Stimulated activated CD8-positive, alpha-beta memory T cell treated with anti-CD3 and anti-CD28 coated beads, Interleukin-12 subunit alpha, Interleukin-12 subunit beta, amount 100 ng/mL, for 1 hour (primary cell): ENCODE measurements around the gene CPNE5.

Experiments used
- DNase-seq: peaks from one replicate; pipeline ENCODE4 v3.0.0-alpha.2; 2020; ENCODE audit warnings: low read depth

The CPNE5 gene

DNA sequence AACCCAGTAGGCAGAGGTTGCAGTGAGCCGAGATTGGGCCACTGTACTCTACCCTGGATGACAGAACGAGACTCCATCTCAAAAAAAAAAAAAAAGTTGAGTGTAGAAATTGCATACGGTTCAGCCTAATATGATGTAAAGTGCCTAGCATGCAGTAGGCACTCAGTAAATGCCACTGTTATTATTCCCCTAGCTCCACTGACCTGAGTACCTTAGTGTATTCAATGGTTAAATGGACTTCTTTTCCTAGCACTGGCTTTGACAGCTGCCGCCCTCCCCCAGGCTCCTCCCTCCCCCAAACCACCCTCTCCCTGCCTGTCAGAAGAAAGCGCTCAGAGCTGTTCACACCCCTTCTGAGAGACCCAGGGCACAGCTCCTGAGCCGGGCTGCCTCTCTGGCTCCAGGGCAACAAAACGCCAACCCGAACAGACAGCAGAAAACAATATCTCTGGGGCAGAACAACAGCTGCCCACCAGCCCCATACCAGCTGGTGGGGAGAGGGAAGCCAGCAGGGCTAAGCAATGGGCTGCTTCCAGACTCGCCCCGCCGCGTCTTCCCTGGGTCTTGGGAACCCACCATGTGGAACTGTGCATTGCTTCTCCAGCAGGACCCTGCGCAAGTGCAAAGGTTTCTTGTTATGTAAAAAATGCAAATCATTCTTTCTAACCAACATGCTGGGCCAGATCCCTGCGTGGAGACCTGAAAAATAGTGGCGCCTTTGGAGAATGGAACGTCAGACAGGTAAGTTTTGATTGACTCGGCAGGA, 4.5 kb downstream of the CPNE5 start:
- DNase-seq, result no peak

DNA sequence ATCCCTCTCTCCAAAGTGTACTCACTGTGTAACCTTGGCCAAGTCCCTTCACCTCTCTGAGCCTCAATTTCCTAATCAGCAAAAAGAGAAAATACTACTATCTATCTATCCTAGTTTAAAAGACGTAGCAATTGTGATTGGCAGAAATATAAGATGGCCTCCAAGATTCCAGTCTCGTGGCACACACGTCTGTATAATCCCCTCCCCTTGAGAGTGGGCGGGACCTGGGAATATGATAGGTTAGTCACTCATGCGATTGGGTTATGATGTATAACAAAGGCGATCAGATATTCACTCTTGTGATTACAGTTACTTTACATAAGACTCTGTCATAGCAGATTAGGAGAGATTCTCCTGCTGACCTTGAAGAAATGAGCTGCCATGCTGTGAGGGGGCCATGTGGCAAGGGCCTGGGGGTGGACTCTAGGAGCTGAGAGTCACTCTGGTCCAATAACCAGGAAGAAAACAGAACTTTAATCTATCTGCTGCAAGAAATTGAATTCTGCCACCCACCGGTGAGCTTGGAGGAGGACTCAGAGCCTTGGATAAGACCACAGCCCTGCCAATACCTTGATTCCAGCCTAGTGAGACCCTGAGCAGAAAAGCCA, 6.0 kb downstream of the CPNE5 start:
- no peak for DNase-seq

DNA sequence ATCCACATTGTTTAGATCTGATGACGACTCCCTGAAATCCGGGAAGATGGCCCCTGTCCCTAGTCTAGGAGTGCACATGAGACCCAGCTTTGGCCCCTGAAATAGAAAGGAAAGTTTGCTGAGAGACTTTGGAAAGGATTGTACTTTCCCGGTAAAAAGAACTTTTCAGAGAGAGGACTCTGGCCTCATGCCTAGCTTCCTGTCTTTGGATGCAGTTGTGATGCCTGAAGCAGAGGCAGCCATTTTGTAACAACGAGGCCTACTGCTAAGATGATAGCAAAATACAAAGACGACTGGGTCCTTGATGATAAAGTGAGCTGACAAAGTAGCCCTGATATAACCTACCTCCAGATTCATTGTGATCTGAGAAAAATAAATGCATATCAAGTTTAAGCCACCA, 6.9 kb downstream of the CPNE5 start:
- no peak for DNase-seq

DNA sequence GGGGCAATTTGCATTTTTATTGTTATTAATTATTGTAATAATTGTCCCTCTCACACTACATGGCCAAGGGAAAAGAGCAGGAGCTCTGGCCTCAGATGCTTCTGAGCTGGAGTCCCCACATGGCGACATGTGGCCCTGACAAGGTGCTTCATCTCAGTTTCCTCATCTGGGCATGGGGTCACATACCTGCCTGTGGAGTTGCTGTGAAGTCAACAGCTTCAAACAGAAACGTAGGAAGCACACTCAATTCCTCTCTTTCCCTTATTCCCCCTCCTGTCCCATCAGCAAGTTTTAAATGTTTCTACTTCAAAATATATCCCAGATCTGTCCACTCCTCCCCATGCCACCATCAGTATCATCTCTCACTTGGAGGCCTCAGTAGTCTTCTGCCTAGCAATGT, 8.7 kb downstream of the CPNE5 start:
- DNase-seq, result no peak

DNA sequence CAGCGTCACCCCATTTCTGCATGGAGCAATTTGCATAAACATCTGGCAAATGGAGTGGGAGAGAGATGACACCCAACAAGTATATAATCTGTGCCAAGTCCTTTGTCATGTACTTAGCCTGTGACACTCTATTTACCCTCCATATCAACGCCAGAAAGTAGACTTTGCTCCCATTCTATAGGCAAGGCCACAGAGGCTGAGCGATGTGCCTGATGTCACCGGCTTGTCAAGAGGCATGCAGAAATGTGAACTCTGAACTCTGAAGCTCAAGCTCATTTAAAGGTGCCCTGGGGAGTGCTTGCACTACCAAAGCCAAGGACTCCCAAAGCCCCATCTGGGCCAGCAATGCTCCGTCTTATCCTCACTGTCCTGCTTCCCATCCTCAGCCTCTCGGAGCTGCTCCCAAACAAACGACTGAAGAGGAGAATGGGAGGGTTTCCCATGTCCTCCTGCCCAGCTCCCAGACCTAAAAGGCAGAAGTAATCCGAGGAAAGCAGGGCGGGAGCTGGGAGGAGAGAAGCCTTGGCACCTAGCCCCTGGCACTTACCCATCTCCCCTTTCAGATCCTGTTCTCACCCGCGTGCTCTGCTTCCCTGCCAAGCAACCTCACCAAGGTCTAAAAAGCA, 9.2 kb downstream of the CPNE5 start:
- no peak for DNase-seq

DNA sequence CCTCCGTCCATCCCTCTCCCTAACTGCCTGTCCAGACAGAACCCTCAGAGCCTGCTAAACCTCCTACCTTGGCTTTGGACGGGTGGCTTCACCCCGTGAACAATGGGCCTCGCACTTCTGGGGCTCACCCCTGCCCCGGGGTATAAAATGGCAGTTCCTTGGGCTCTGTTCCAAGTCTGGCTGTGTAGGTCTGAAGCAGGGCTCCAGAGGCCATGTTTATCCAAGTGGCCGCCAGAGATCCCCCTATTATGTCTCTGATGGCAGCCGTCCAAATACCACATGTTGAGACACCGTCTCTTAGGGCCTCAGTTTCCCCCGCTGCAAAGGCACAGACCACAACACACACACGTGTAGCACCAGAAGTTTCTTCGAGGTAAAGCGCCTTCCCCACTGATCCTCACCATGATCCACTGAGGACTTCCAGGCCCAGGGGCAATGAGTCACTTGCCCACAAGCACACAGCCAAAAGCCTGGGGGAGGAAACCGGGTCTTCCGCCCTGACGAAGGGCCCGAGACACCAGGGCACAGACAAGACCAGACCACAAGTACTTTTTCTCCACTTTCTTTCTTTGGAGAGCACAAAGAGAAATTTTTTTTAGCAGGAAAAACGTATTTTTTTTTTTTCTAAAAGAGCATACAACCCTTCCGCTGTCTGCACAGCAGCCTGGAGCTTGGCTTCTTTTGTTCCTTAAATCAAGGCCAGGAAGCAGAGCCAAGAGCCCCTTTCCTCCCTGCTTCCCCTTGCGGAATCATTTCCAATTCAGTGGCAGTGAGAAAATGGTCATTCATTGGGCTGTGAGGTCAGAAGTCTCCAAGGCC, 11.8 kb downstream of the CPNE5 start:
- no peak for DNase-seq

DNA sequence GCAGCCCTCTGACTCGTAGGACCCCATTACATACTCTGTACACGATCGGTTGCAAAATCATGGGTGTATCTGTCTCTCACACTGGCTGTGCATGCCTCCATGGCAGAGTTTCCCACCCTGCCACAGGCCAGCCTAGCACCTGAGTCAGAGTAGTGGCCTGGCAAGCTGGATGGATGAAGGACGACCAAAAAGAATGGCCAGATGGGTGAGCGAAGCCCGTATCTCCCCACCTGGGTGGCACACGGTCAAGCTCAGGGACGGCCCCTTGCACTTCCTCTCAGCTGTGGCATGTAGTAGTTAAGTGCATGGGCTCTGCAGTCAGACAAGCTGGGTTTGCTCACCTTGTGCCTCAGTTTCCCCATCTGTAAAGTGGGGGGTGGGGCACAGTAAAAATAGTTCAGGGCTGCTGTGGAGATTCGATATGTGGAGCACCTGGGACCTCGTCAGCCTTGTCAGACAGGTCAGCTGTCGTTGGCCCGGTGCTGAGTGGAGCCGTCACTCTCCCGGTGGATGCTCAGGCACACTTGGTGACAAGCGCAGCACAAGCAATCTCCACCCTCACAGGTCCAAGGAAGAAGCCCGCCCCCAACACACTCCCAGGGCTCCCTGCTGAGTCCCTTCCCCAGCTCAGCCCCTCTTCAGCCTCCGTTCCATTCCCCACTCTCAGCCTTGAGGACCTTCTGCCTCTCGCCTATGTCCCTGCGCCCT, 12.6 kb downstream of the CPNE5 start:
- no peak for DNase-seq

DNA sequence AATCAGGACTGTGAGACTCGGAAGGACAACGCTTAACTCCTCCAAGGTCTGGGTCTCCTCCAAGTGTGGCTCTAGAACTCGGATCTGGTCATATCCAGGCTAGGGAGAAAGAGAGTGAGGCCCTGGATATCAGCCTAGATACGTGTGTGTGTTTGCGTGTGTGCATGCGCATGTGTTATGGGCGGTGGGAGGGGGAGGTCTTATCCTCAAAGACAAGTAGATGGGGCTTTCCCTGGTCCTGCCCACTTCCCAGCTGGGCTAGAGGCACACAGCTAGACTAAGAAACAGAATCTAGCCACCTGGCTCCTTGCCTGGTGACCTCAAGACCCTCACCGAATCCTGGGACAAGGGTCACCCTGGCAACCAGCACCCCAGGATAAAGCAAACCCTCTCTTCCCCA, 13.2 kb downstream of the CPNE5 start:
- no peak for DNase-seq

DNA sequence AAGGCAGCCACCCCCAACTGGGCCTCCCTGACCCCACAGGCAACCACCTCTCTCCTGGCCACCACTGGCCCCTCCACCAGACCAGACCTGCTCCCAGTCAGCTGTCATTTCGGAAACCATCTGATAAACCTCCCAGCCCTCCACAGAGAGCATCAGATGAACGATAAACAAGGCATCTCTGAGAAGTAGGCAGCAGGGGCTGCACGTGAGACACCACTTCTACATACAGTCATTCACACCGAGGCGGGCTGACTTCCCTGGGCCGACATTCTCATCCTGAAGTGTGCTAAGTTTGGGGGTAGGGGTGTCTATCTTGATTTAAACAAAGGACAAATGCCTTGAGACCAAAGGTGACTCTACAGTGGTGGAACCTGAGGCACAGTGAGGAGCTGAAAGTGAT, 13.8 kb downstream of the CPNE5 start:
- no peak for DNase-seq

DNA sequence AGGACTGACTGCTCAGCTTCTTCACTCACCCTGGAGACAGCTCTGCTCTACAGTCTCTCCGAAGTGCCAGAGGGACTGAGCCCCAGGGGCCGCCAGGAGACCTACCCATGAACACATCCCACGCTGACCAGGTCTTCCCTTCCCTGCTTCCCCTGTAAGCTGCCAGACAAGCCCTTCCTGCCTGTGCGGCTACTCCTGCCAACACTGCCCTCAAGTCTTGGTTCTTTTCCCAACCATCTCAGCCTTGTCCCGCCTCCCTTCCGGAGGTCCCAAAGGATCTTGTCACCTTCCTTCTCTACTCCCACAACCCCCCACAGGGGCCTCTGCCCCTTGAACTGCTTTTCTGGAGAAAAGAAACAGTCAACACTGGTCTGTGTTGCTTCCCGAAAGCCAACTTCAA, 15.0 kb downstream of the CPNE5 start:
- DNase-seq, result no peak

DNA sequence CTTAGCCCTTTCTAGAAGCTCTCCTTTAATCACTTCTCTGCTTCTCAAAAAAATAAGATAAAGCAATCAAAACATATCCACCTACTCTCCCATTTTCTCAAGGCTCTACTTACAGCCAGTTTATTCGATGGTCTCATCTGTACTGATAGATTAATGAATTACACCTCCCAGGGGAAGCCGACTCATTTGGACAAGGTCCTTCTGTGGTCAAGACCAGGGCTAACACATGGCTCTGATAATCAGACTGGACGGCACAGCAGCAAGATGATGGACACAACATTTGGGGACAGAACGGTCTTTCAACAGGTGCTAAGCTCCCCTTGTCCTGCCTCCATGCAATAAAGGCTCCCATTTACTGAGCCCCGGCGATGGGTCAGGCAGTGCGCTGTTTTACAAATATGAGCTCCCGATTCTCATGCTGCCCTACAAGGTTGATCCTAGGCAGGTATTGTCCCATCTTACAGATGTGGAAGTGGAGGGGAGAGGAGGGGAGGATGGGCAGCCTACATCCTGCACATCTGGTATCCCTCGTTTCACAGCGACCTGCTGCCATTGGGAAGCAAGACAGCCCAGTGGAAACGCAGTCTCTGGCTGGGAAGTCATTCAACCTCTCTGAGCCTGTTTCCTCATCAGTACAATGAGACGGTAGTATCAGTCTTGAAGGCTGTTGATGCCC, 15.7 kb downstream of the CPNE5 start:
- DNase-seq, result no peak

DNA sequence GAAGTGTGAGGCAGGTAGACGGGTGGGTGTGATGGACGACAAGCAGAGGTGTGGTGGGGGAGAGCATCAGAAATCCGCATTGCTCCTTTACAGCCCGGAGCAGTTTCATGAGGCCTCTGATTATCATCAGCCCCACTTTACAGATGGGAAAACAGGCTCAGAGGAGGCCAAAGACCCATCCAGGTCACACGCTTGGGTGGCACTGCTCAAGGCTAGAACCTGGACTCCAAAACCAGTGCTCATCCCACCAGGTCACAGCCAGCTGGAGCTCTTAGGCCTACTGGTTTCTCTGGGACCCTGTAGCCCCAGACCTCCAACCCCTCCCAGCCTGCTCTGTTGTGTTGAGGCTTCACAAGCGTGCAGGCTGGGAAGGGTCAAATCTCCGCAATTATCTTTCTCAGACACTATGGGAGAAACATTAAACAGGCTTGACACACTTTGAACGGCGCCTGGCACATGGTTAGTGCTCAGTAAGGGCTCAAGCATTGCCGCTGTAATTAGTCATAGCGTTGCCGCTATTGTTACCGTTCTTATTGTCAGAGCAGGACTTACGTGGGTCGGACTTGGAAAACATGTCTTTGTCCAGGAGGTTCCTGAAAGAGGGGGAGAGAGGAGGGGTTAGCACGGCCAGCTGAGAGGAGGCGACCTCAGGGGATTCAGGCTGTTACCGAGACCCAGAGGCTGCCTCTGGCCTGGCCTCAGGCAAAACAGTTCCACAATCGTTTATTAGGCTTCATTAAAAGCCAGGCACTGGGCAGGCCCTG, 16.6 kb downstream of the CPNE5 start:
- no peak for DNase-seq

DNA sequence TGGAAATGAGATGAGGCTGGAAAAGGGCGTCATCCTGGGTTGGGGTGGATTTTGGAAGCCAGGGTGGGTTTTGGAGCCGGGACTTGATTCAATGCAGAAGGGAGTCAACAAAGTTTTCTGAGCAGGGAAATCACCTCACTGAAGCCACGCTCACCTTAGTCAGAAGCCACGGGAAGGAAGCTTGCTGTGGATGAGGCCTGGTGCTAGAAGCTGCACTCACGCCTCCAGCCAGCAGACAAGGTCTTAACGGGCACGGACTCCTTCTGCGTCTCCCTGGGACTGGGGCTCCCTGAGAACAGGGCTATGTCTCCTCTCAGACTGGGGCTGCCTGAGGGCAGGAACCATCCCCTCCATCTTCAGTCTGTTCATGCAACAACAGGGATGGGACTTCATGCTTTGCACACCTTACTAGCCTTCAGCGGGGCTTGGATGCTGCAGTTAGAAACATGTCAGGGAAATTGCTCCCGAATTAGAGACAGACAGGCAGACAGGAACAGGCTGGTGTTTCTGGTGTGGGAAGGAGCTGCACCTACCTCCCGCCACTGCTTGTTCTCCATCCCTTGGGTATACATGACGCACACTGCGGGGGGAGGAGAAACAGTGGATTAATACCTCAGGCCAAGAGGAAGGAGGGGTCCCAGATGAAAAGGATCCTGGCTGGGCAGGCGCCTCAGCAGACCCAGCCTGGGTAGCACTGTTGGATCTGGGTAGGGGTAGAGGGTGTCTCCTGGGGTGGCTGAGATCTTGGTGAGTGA, 17.5 kb downstream of the CPNE5 start:
- no peak for DNase-seq

DNA sequence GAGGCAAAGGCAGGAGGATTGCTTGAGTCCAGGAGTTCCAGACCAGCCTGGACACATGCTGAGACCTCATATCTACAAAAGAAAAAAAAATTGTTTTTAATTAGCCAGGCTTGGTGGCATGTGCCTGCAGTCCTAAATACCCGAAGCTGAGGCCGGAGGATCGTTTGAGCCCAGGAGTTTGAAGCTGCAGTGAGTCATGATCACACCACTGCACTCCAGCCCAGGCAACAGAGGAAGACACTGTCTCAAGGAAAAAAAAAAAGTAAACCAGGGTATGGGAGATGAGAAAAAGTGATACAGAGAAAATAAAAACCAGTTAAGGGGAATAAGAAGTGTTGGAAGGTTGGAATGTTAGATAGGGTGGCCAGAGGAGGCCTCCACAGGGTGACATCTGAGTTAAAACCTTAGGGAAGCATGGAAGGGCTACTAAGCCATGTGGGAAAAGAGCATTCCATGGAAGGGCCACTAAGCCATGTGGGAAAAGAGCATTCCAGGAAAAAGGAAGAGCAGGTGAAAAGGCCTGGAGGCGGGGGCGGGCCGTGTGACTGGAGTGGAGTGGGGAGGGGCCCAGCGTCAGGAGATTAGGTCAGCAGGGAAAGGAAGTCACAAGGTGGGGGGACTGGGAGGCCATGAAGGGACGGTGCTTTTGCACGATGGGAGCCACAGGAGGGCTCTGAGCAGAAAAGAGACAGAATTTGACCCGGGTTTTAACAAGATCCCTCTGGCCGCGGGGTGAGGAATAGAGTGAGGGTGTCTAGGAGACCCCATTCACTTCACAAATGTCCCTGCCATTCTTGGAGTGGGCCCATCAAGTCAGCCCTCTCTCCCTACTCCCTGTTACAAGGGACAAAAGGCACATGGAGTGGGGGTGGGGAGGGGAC, 18.3 kb downstream of the CPNE5 start:
- no peak for DNase-seq

DNA sequence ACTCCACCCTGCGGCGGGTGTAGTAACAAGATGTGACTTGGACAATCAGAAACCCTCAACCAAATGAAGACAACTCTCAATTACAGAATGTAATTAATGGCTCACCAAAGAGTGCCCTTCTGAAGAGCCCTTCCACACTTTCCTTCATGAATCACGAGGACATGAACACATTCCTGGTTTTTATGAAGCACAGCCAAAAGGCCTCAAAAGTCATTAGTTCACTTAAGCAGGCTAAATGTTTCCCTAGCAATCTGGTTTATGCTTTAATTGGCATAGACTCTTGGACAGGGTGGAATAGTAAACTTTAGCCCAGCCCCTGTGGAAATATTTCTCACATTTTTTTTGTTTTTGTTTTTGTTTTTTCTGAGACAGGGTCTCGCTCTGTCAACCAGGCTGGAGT, 20.5 kb downstream of the CPNE5 start:
- no peak for DNase-seq

DNA sequence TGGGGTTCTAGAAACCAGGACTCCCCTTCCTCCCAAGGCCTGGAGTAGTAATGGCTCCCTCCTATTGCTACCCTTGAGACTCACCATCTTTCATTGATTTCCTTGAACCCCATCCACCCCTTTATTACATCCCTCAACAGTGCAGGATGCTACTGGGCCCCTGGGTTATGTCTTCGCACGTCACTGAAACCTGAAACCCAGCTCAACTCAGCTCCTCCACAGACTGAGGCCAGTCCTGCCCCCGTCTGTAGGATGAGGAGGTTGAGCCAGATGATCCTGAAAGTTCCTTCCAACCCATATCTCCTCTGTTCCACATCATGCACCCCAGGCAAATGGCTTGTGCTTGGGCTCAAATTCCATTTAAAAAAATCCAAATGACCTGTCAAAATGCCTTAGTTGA, 21.4 kb downstream of the CPNE5 start:
- DNase-seq, result no peak

DNA sequence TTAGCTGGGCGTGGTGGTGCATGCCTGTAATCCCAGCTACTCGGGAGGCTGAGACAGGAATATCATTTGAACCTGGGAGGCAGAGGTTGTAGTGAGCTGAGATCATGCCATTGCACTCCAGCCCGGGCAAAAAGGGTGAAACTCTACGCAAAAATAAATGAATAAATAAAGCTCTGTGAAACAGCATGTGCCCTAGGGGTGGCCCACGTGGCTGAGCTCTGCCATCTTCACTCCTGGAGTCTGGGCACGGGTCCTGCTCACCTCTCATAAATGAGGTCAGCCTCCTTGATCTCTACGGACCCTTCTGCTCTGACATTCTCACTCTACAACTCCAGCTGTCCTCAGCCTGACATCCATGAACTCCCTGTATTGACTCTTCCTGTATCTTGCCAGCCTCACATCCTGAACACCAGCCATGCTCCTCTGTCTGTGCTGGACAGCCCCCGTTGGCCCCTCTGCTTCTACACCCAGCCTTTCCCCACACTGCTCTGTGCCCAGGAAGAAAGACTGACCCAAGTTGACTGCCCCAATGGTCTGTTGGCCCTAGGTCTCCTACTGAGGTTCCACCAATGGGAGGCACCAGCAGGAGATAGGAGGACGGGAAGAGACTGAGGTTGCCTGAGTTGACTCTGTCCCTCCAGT, 21.9 kb downstream of the CPNE5 start:
- DNase-seq, result no peak

DNA sequence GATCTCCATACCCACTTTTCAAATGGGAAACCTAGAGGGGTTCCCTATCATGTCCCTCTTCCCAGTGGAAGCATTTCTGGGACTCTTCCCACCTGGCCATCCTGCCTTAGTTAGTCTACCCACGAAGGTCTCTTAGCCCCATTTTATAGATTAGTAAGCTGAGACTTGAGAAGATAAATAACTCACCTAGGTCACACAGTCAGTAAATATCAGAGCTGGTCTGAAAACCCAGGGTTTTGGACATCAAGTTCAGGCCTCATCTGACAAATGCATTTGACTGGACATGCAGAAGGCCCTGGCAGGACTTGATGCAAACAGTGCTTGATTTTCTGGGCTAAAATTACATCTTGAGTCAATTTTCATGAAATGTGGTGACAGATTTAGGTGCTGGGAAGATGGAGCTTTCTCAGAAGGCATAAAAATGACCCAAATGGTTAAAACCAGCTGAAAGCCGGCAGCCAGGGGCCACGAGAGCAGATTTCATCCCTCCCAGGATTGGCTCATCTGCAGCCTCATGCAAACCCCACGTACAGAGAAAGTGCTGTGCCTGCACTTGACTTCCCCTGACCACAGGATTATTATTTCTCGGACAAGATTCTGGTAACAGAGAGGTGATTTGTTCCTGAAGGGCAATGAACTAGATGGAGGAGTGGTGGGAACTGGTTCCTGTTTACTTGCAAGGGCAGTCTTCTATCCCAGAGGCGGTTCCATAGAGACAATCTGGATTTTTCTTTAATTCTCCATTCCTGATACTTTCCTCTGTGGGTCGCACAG, 23.1 kb downstream of the CPNE5 start:
- no peak for DNase-seq
